Ramos (cell line): ENCODE measurements around the gene BABAM2.

Experiments
- in situ Hi-C: fragments of 300-500 bp; cut with MboI; formaldehyde crosslinking; loops from one replicate; pipeline ENCODE4 v1.14.3; 2022; ENCODE audit warnings: low sequenced_read_pairs; ENCODE audit not compliant: unreplicated experiment

Gene BABAM2

DNA sequence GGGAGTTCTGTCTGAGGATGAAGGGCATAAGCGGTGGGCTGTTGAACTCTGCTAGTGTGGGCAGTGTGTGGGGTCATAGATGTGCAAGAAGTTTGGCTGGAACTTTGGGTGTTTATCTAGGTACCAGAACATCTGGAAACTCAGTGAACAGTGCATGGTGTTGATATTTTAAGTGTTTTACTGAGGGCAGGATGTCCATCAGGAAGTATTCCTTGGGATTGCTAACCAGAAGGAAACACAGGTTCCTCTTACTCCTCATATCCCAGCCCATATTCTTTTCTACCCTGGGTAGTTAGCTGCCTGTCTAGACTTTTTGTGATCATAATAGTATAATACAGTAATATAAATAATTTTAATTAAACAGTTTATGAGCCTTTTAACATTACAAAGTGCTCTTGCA, 15.5 kb downstream of the BABAM2 start:
- in situ Hi-C loops: no loop called here

DNA sequence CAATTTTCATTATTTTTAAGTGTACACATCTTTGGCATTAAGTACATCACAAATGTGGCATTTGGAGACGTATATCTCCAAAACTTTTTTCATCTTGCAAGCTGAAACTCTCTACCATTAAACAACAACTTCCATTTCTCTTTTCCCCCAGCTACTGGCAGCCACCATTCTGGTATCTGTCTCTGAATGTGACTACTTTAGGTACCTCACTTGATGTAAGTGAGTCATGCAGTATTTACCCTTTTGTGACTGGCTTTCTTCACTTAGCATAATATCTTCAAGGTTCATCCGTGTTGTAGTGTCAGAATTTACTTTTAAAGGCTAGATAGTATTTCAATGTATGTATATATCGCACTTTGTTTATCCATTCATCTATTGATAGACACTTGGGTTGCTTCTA, 17.0 kb downstream of the BABAM2 start:
- in situ Hi-C loops: no loop called here

DNA sequence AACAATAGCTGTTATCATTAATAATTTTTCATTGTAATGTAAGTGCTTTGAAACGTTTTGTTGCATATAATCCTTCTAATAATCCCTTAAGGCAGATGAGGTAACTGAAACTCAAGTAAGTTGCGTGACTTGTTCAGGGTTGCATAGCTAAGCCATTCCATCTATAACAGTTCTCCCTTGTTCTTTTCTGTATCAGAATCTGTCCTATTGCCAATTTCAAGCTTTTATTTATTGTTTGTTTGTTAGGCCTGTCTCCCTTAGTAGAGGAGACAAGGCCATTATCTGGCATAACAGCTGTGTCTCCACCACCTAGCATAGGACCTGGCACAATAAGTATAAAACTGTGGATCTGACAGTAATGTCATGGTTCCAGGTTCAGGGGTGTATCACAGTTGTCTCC, 19.4 kb downstream of the BABAM2 start:
- in situ Hi-C loops: no loop called here

DNA sequence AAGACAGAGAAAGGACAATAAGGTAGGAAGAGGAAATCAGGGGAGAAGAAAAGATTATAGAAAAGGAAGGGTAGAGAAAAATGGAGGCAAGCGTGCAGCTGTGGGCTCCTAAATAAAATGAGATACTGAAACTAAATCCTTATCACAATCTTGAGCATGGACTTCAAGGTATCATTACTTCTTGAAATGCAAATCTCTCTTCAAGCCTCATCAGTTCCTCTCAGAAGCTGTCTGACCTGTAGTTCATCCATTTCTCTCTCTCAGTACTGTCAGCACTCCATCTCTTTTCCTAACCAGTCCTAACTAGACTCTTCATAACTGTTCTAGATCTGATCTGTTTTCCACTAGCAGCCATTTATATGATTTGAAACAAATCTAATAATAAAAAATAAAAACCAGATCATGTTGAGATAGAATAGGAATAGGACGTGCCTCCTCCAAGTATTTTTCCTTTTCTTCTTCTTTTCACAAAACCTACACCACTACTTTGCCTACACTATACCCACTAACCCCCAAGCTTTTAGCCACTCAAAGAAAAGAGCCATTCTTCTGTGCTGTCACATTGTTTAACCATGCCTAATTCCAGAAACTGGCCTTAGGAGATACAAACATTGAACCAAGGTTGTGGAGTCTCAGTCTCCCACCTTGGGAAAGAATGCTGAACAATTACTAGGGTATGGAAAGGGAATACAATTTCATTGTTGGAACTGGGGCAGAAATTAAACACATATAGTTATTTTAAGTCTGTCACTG, 21.1 kb downstream of the BABAM2 start:
- in situ Hi-C loops: no loop called here

DNA sequence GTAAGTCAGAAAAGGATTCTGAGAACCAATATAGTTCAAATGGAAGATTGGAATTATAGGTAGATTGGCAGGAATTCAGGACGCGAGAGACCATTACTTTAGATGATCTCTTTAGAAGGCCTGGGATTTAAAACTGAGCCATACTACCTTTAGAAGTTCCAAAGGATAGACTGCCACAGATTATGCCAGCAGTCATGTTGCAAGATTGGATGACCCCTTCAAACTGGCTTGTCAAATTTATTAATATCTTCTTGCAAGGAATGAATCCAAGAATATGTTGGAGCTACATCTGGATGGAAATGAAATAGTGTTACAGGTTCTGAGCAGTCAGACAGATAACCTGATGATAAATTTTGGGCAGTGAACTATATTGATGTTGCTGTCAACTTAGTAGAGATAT, 22.0 kb downstream of the BABAM2 start:
- in situ Hi-C loops: no loop called here

DNA sequence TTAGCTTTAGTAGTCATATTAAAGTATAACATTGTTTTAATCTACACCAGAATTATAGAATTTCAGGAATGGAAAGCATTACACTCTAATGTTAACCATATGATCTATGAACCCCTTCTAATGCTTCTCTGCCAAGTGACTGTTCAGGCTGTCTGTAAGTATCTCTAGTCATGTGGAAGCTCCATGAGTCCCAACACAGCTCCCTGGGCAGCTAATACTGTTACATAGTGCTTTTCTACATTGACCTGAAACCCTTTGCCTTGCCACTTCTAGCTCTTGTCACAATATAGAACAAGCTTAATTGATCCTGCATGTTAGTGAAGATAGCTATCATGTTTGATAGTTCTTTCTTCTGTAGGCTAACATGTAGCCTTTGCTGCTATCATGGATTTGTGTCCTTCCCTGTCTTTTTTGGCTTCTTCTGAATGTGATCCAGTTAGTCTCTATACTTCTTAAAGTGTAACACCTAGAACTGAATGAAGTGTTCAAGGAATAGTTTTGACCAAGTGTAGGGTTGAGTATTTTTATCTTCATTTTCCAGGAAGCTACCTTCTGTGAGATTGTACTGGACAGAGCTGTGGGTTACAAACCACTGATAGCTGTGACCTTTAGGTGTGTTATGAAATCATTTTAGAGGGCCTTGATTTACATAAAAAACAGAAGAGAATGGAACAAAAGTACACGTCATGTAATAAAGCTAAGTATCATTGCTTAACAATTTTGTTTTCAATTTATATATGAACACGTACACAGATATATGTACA, 23.7 kb downstream of the BABAM2 start:
- in situ Hi-C loops: no loop called here

DNA sequence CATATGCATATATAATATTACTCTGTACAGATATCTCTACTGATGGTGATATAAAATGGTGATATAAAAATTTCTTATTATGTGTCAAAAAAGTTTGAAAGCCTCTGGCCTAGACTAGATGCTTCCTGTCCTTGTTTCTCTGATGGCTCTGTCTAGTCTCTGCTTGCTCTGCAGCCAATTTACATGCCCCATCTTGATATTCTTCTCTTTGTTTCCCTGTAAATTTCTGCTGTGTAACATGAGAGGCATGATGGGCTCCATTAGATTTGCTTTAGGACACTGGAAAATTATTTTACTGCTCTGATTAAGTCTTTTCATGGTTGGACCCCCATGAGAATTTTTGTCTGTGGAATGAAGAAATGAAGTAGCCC, 24.3 kb downstream of the BABAM2 start:
- in situ Hi-C loops: no loop called here

DNA sequence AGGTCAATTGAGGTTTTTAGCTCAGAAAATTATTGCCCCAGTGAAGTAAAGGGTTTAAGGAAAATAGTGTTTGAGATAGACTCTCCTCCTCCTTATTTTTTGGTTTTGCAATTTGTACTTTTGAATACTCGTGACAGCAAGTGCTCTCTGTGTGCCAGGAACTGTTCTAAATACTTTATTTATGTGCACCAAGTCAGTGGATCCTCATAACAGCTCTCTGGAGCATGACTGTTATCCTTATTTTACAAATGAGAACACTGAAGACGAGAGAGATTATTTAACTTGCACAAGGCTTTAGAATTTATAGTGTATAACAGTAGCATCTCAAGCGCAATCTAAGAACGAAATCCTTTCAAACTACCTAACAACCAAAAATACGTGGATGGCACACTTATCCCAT, 24.7 kb downstream of the BABAM2 start:
- in situ Hi-C loops: no loop called here

DNA sequence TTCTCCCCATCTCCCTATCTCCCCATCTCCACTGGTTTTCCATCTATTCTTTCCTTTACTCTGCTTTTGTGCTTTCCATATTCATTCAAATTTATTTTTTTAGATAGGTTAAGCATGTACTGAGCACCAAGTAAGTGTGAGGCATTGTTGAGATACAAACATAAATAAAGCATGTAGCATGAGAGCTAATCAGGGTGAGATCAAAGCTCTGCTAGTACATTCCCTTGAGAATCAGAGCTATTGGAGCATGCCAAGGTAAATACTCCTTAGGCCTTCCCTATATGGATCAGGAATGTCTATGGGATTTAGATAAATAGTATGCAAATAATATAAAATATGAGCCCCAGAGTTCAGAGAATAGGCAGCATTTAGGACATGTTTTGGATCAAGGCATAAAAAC, 25.3 kb downstream of the BABAM2 start:
- in situ Hi-C loops: no loop called here

DNA sequence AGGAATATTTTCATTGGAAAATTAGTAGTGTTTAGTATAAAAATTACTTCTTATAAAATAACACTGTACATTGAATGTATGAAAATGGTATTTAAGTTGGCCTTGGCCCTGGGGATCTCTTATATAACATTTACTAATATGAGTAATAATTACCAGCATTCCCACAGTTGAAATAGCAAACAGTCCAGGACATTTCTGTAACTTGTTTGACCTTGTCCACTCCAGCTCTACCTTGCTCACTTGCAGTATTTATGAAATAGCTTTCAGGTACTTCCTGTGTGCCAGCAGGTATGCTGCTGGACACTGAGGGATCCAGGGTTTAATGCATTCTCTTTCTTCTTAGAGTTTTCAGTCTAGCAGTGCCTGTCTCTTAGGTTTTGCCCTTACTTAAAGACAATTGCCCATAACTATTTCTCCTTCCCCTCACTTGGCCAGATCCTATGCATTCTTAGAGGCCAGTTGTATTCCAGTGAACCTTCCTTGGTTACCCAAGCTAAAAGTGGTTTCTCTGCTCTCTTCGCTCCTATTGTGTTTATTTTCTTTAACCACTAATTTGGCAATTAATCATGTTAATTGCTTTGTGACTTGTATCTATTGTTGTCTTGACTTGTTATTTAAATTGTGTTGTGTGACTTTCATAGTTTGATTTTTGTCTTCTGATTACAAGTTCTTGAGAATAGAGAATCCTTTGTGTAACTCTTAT, 25.9 kb downstream of the BABAM2 start:
- in situ Hi-C loops: no loop called here

DNA sequence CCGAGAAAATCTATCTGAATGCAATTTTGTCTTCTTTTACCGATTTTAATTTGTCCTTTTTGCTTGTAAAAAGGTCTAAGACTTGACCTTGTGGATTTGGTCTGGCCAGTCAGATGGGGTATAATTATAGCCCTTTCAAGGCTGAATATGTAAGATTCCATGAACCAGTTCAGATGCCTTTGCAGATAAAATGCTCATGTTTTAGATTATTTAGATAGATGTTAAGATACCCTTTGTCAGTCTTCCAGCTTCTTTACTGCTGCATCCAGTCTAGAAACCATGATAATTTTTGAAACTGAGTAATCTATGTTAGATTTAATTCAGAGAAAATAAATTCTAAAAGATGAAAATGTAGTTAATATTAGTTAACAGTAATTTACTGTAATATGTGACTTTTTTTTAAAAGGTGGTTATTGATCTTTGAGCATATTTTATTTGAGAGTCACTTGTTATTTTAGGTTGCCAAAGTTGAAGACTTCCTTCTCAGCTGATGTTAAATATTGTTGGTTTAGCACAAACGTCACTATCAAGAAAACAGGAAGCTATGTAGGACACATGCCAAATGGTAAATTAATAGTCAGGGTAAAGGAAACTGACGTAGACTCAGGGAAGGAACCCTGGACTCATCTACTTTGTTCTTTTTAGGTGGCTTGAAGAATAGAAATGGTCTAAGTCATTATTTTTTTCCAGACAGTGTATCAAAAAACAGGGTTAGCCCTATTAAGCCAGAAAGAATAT, 29.8 kb downstream of the BABAM2 start:
- in situ Hi-C loops: no loop called here

DNA sequence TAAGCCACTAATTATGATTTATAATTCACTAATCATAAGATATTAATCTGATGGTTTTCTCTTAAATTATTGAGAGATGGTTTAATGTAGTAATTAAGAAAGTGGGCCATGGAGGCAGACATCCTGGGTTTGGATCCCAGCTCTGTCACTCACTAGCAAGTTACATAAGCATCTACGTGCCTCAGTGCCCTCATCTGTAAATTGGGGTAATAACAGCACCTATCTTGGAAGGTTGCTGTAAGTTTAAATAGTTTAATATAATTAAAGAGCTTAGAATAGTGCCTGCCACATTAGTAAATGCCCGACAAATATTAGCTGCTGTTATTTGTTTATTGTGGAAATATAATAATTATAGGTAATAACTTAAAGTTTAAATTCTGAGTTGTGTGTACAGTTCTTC, 30.9 kb downstream of the BABAM2 start:
- in situ Hi-C loops: no loop called here

DNA sequence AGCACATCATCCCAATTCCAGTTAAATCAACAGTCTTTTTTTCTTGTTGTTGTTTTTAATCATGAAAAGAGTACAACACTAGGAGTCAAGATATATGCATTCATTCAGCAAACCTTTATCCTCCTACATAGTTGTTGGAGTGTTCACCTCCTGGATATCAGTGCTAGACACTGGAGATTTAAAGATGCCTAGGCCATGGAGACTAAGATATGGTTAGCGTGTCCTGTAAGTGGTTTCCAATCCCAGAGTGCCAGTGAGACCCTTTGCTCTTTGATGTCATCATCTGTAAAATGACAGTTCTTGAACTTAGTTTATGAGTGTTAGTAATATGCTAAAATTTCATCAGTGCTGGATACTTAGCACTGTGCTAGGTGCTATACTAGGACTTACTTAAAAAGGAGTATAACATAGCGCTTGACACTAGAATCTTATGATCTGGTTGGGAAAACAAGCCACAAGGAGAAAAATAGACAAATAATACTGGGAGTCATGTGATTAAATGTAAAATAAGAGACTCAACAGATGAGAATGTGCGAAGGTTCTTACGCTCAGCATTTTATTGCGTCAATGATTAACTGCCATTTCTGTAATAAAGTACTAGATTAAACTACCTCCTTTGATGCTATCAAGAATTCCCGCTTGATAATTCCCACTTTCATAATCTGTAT, 31.5 kb downstream of the BABAM2 start:
- in situ Hi-C loops: no loop called here

DNA sequence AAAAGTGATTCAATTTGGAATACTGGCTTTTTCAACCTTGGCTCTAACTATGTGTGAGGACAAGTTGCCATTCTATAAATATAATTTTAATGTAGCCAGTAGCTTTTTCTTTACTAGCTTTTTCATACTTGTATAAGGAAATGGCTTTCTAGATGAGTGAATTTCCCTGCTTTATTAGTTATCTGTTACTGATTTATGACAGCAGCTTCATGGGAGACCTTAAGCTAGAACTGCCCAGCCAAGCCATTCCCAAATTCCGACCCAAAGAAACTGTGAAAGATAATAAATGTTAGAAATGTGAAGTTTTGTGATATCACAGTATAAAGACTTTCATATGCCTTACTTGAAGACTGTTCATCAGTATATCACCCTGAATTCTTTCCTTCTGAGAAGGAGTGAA, 32.3 kb downstream of the BABAM2 start:
- in situ Hi-C loops: no loop called here

DNA sequence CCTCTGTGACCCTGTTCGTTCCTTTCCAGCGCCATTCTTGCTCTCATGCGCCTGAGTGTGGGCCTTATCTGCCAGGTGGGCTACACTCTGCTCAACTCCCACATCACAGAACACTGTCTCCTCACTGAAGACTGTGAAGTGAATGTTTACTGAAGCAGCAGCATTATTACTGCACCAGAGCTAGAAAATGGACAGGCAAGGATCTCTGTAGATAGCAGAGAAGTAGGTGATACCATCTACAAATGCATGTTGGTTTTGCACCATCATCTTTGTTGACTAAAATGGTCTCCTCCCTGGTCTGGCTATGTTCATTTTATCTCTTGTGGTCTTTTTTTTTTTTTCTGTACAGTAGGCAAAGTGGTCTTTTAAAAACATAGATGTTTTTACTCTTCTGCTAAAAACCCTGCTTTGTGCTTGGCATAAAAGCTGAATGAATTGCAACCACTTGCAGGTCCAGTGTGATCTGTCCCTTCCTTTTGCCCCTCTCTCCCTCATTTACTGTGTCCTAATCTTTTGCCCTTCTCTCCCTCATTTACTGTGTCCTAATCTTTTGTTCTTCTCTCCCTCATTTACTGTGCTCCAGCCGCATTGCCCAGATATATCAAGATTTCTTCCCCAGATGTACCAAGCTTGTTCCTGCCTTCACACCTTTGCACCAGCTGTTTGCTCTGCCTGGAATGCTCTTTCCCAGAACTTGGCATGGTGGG, 35.4 kb downstream of the BABAM2 start:
- in situ Hi-C loops: no loop called here

DNA sequence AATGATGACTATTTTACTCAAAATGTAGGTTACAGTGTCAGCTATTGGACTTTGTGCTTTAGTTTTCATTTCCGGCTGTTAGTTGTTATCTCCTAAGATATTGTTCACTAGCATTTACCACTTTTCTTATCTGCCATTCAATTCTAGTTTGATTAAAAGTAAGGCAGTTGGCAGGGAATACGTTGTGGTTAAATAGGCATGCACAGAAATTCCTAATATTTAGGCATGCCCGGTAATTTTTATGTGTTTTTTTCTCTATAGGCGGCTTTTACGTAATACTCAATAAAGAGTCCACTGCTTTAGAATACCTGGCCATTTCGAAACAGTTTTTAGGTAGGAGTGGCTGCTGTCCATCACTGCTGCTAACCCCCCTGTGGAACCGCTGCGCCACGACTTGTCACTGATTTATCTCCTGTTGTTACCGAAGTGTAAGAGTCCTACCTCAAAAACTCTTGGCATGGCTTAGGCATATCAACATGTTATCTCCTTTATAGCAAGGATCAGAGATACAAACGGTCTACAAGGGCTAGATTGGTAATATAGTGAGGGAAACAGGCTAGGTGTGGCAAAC, 39.5 kb downstream of the BABAM2 start:
- in situ Hi-C loops: no loop called here

DNA sequence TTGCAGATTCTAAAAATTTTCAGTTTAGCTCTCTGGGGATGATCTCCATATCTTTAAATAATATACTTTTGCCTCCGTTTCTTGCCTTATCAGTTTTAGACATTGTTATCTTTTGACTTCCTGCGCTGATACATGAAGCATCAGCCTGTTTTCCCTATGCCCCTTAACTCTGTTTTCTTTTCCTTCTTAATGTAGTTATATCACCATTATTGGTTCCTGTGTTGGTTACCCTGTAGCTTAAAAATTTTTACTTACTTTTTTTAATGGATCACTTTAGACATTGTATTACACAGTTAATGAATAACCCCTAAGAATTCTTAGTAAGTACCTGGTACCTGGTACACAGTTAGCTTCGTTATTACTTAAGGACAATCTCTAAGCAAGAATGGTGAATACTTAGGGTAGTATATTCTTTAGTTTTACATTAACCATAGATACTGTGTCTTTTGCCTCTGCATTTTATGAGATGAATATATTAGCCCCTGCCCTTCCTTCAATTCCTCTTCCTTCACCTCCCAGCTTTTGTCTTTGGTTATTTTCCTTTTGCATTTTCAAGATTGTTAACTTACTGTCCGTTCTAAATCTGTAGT, 40.9 kb downstream of the BABAM2 start:
- in situ Hi-C loops: no loop called here

DNA sequence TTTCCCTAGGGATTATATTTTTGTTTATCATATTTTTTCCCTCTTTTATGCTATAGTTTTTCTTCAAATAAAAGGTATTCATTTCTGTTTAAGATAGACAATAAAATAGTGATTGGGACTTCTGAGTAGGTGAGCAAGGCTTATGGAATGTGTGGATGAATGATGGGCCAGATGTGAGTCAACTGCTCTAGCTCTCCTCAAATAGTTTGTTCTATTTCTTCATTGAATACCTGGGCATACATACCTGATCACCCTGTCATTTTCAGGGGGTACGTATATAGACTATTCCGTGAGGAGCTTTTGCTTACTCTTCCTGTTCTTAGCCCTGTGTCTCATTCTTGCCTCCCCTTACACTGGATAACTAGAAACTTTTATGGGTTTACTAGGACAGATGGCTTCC, 41.9 kb downstream of the BABAM2 start:
- in situ Hi-C loops: no loop called here

DNA sequence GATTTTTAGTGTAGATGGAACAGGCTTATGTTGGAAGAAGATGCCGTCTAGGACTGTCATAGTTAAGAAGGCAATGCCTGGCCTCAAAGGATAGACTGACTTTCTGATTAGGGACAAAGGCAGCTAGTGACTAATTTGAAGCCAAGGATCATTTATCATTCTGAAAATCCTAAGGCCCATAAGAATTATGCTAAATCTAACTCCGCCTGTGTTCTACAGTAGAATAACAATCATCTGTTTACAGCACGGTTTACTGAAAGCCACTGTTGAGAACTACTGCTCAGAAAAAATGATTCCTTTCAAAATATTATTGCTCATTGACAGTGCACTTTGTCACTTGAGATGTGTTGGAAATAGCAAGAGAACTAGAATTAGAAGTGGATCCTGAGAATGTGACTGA, 44.5 kb downstream of the BABAM2 start:
- in situ Hi-C loops: no loop called here
